Measurements from ENCODE around the gene CXCL5. TPM values are rescaled to one million over a fixed set of nuclear protein-coding genes. Genes with fewer than 3 reads are reported as not detected.

The CXCL5 gene
- total and polyA plus RNA-seq, 2 experiments from 2014 or later, result 7.5 to 7.6 TPM

DNA sequence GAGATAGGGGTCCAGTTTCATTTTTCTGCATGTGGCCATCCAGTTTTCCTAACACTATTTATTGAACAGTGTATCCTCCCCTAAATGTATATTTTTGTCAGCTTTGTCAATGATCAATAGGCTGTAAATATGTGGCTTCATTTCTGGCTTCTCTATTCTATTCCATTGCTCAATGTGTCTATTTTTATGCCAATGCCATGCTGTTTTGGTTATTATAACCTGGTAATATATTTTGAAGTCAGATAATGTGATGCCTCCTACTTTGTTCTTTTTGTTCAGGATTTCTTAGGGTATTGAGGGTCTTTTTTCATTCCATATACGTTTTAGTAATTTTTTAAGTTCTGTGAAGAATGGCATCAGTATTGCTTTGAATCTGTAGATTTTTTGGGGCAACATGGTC, 48.7 kb upstream of the CXCL5 start (continued):
- TF ChIP-seq, protein P1, sequence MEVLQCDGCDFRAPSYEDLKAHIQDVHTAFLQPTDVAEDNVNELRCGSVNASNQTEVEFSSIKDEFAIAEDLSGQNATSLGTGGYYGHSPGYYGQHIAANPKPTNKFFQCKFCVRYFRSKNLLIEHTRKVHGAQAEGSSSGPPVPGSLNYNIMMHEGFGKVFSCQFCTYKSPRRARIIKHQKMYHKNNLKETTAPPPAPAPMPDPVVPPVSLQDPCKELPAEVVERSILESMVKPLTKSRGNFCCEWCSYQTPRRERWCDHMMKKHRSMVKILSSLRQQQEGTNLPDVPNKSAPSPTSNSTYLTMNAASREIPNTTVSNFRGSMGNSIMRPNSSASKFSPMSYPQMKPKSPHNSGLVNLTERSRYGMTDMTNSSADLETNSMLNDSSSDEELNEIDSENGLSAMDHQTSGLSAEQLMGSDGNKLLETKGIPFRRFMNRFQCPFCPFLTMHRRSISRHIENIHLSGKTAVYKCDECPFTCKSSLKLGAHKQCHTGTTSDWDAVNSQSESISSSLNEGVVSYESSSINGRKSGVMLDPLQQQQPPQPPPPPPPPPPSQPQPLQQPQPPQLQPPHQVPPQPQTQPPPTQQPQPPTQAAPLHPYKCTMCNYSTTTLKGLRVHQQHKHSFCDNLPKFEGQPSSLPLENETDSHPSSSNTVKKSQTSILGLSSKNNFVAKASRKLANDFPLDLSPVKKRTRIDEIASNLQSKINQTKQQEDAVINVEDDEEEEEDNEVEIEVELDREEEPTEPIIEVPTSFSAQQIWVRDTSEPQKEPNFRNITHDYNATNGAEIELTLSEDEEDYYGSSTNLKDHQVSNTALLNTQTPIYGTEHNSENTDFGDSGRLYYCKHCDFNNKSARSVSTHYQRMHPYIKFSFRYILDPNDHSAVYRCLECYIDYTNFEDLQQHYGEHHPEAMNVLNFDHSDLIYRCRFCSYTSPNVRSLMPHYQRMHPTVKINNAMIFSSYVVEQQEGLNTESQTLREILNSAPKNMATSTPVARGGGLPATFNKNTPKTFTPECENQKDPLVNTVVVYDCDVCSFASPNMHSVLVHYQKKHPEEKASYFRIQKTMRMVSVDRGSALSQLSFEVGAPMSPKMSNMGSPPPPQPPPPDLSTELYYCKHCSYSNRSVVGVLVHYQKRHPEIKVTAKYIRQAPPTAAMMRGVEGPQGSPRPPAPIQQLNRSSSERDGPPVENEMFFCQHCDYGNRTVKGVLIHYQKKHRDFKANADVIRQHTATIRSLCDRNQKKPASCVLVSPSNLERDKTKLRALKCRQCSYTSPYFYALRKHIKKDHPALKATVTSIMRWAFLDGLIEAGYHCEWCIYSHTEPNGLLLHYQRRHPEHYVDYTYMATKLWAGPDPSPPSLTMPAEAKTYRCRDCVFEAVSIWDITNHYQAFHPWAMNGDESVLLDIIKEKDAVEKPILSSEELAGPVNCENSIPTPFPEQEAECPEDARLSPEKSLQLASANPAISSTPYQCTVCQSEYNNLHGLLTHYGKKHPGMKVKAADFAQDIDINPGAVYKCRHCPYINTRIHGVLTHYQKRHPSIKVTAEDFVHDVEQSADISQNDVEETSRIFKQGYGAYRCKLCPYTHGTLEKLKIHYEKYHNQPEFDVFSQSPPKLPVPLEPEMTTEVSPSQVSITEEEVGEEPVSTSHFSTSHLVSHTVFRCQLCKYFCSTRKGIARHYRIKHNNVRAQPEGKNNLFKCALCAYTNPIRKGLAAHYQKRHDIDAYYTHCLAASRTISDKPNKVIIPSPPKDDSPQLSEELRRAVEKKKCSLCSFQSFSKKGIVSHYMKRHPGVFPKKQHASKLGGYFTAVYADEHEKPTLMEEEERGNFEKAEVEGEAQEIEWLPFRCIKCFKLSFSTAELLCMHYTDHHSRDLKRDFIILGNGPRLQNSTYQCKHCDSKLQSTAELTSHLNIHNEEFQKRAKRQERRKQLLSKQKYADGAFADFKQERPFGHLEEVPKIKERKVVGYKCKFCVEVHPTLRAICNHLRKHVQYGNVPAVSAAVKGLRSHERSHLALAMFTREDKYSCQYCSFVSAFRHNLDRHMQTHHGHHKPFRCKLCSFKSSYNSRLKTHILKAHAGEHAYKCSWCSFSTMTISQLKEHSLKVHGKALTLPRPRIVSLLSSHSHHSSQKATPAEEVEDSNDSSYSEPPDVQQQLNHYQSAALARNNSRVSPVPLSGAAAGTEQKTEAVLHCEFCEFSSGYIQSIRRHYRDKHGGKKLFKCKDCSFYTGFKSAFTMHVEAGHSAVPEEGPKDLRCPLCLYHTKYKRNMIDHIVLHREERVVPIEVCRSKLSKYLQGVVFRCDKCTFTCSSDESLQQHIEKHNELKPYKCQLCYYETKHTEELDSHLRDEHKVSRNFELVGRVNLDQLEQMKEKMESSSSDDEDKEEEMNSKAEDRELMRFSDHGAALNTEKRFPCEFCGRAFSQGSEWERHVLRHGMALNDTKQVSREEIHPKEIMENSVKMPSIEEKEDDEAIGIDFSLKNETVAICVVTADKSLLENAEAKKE (CRISPR knock-in tag; IDR thresholded peaks at IDR 0.05), result no peak
- TF ChIP-seq STAT1 (IDR thresholded peaks at IDR 0.05; ENCODE audit: unreplicated experiment) (no peak), EZH2 (IDR thresholded peaks at IDR 0.05; ENCODE audit: low read depth, unreplicated experiment) (no peak), NANOG (IDR thresholded peaks at IDR 0.05; ENCODE audit: borderline replicate concordance) (no peak), CREB1 (CRISPR knock-in tag; IDR thresholded peaks at IDR 0.05; ENCODE audit: low read depth) (no peak), ZNF331 (CRISPR knock-in tag; IDR thresholded peaks at IDR 0.05; ENCODE audit: low read depth) (no peak)

DNA sequence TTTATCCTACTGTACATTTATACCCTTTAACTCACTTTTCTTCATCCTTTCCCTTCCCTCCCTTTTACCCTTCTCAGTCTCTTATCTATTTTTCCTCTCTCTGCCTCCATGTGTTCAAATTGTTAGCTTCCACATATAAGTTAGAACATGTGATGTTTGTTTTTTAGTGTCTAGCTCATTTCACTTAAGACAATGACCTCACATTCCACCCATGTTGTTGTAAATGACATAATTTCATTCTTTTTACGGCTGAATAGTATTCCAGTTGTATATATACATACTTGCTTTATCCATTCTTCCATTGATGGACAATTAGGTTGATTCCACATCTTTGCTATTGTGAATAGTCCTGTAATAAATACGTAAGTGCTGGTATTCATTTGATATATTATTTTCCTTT, 47.3 kb upstream of the CXCL5 start:
- TF ChIP-seq, protein P2, sequence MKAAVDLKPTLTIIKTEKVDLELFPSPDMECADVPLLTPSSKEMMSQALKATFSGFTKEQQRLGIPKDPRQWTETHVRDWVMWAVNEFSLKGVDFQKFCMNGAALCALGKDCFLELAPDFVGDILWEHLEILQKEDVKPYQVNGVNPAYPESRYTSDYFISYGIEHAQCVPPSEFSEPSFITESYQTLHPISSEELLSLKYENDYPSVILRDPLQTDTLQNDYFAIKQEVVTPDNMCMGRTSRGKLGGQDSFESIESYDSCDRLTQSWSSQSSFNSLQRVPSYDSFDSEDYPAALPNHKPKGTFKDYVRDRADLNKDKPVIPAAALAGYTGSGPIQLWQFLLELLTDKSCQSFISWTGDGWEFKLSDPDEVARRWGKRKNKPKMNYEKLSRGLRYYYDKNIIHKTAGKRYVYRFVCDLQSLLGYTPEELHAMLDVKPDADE (IDR thresholded peaks at IDR 0.05), result no peak
- no peak for TF ChIP-seq ZNF331 (CRISPR knock-in tag; IDR thresholded peaks at IDR 0.05; ENCODE audit: low read depth)
- ATAC-seq, result no peak
- Histone ChIP-seq H3K36me3 (ENCODE audit: insufficient read depth) (no peaks in the 10 kb centered on the region), H3K4me3 (no peak overlapping the region), H4K20me1 (replicated peaks; ENCODE audit: insufficient read depth) (no peaks in the 10 kb centered on the region), H3K9me2 (ENCODE audit: insufficient read depth) (no peaks in the 10 kb centered on the region), H3K79me2 (replicated peaks; ENCODE audit: insufficient read depth) (no peaks in the 10 kb centered on the region), H3F3A (replicated peaks; ENCODE audit: low read depth) (no peaks in the 10 kb centered on the region), H3K4me1 (ENCODE audit: insufficient read depth) (no peaks in the 10 kb centered on the region; the same call in 1 of the 2 replicates), H3K27me3 (ENCODE audit: insufficient read depth) (no peaks in the 10 kb centered on the region), H3K4me2 (no peak overlapping the region), H3K27ac (ENCODE audit: low read depth) (no peak overlapping the region), H2AFZ (no peak overlapping the region)
- H3K4me3 Mint-ChIP-seq, result no peak overlapping the region
- peaks cover 16% of the 10 kb centered on the region; the same call in 1 of the 3 replicates for H3K9me3 Mint-ChIP-seq
- H3K27ac Mint-ChIP-seq, result no peak overlapping the region
- H3K36me3 Mint-ChIP-seq (ENCODE audit: low read depth), result no peaks in the 10 kb centered on the region; the same call in 2 of the 3 replicates
- peaks cover 8% of the 10 kb centered on the region; the same call in 2 of the 3 replicates for H3K4me1 Mint-ChIP-seq
- no peak for DNase-seq (ENCODE audit: low spot score)
- no peaks in the 10 kb centered on the region for H3K27me3 Mint-ChIP-seq (ENCODE audit: insufficient read depth, low read depth, poor library complexity)
